GM12878 (cell line): ENCODE results near the gene TGFBRAP1. TPM values are rescaled to one million over a fixed set of nuclear protein-coding genes. Genes with fewer than 3 reads are reported as not detected.
A peak's percentile ranks its signal among the peaks of the same experiment; 100 is the strongest.

Source experiments
- ATAC-seq: fragments of 200-7000 bp; cut with Tn5 transposase; 3 replicates; pipeline ENCODE4 v1.9.1; 2020; ENCODE audit warnings: mild to moderate bottlenecking, moderate library complexity
- BruUV-seq: library from RNA; stranded (reverse); fragments of 400-500 nt; replicated peaks from 2 replicates; lab custom pipeline; 2021; lab: Mats Ljungman, UMichigan
- CTCF ChIA-PET: fragments of 300-600 bp; sonication (Branson Sonifier 250); formaldehyde crosslinking; extraction: SDS; loops from one replicate; lab custom pipeline; 2021; ENCODE audit warnings: inconsistent platforms; lab: Yijun Ruan, JAX
- POLR2A ChIA-PET: fragments of 350-600 bp; formaldehyde crosslinking; extraction: SDS; loops from one replicate; lab custom pipeline; 2021; ENCODE audit warnings: inconsistent platforms; lab: Charles Lee
- RAD21 ChIA-PET: fragments of 300-600 bp; sonication (Branson Sonifier 250); formaldehyde crosslinking; loops from one replicate; lab custom pipeline; 2023; ENCODE audit warnings: antibody characterized with exemption; ENCODE audit not compliant: unreplicated experiment; lab: Charles Lee
- SMC1A ChIA-PET: fragments of 300-600 bp; sonication (Branson Sonifier 250); formaldehyde crosslinking; loops from one replicate; lab custom pipeline; 2023; ENCODE audit not compliant: unreplicated experiment, uncharacterized antibody; lab: Charles Lee
- DNase-seq: peaks from one replicate; pipeline ENCODE4 v3.0.0-alpha.2; 2011; ENCODE audit warnings: low read depth, low spot score
- FAIRE-seq: peaks from 3 replicates; lab custom pipeline; 2011; peaks lifted over from hg19 to GRCh38; lab: Jason Lieb, UNC
- H2AFZ ChIP-seq: 2 replicates; pipeline ENCODE4 v1.6.0; 2011; ENCODE audit warnings: low read depth, low read length, control low read depth; ENCODE audit not compliant: control insufficient read depth
- H3K27ac ChIP-seq: 2 replicates; pipeline ENCODE4 v1.5.1; 2011; ENCODE audit warnings: control low read depth; ENCODE audit not compliant: control insufficient read depth, insufficient read depth
- H3K27me3 ChIP-seq, 2 experiments: replicated peaks in 1 of 2; 2 replicates each; pipeline versions ENCODE4 v1.6.0 to v1.6.1; 2011; ENCODE audit warnings: low read length in 1 of 2; ENCODE audit not compliant: control insufficient read depth in 2 of 2, insufficient read depth in 2 of 2
- H3K36me3 ChIP-seq, 2 experiments: 2 replicates each; pipeline ENCODE4 v1.5.1; 2011; ENCODE audit warnings: low read length in 1 of 2; ENCODE audit not compliant: control insufficient read depth in 2 of 2, insufficient read depth in 2 of 2
- H3K4me1 ChIP-seq: 2 replicates; pipeline ENCODE4 v1.6.1; 2011; ENCODE audit warnings: mild to moderate bottlenecking, low read length, moderate library complexity, mixed read lengths; ENCODE audit not compliant: control insufficient read depth, insufficient read depth
- H3K4me2 ChIP-seq: 2 replicates; pipeline ENCODE4 v1.6.0; 2011; ENCODE audit warnings: control low read depth; ENCODE audit not compliant: control insufficient read depth, insufficient read depth
- H3K4me3 ChIP-seq: fragments of 200-600 bp; sonication (generic); 2 replicates; pipeline ENCODE4 v1.5.1; 2016
- H3K79me2 ChIP-seq: 2 replicates; pipeline ENCODE4 v1.6.0; 2011; ENCODE audit warnings: low read length; ENCODE audit not compliant: control insufficient read depth, insufficient read depth
- H3K9ac ChIP-seq: 2 replicates; pipeline ENCODE4 v1.8.0; 2011; ENCODE audit warnings: low read length, control low read depth, mixed read lengths; ENCODE audit not compliant: control insufficient read depth, insufficient read depth
- H3K9me3 ChIP-seq: replicated peaks from 3 replicates; pipeline ENCODE4 v1.5.1; 2011; ENCODE audit warnings: mild to moderate bottlenecking, low read length; ENCODE audit not compliant: control insufficient read depth, insufficient read depth
- H4K20me1 ChIP-seq: 2 replicates; pipeline ENCODE4 v1.6.0; 2011; ENCODE audit not compliant: control insufficient read depth, insufficient read depth
- ASH2L ChIP-seq: fragments of 300-600, 200-600 bp; sonication (generic); IDR thresholded peaks from 2 replicates; pipeline ENCODE4 v1.6.1; 2017; ENCODE audit warnings: low read depth, mild to moderate bottlenecking, borderline replicate concordance
- CBFB ChIP-seq: IDR thresholded peaks from 2 replicates; pipeline ENCODE4 v1.6.1; 2016; ENCODE audit warnings: antibody characterized with exemption, low read depth
- EED ChIP-seq: sonication (generic); IDR thresholded peaks from 2 replicates; pipeline ENCODE4 v1.6.1; 2016; ENCODE audit warnings: antibody characterized with exemption, low read depth
- HDAC2 ChIP-seq: fragments of 200-600 bp; sonication (generic); IDR thresholded peaks from 2 replicates; pipeline ENCODE4 v1.6.1; 2017
- RAD21 ChIP-seq: IDR thresholded peaks from 2 replicates; pipeline ENCODE4 v1.6.1; 2011; ENCODE audit warnings: mild to moderate bottlenecking, low read depth, low read length, moderate library complexity; ENCODE audit not compliant: insufficient read depth
- WGBS: methylation state at CpG from one replicate; pipeline ENCODE4 v1.1.6; 2016; ENCODE audit warnings: low lambda C conversion rate; ENCODE audit not compliant: insufficient replicate concordance, insufficient coverage; ENCODE audit errors: missing lambda C conversion rate; 5-methylcytosine and 5-hydroxymethylcytosine counted together
- in situ Hi-C: fragments of 300-500 bp; cut with MboI; formaldehyde crosslinking; loops from 9 replicates; pipeline ENCODE4 v1.14.3; 2018; ENCODE audit warnings: mixed read lengths
- intact Hi-C: fragments of 100-400 bp; cut with micrococcal nuclease; formaldehyde crosslinking; loops from one replicate; pipeline ENCODE4 v1.14.2; 2022; ENCODE audit not compliant: unreplicated experiment
- polyA plus RNA-seq, 11 experiments: library from polyadenylated mRNA; depleted of rRNA in 4 of 11; unstranded in 6 of 11; stranded (reverse) in 5 of 11; fragments of >200 nt; fragmentation: Nextera tagmentation in 4 of 11; fragmentation: Illumina TruSeq in 1 of 11; extraction: Ambion mirVana in 4 of 11; extraction: Trizol in 1 of 11; gene quantifications; 1 replicate in 1 of 11; 2 replicates in 10 of 11; pipeline versions ENCODE4 v1.2.1 to v1.2.3, GENCODE V29; 2011 to 2016; ENCODE audit warnings: inconsistent platforms in 2 of 11, missing spikeins in 2 of 11, low read depth in 1 of 11
- total RNA-seq, 4 experiments: library from RNA; depleted of rRNA in 3 of 4; stranded (reverse); fragments of >200 nt in 3 of 4; fragmentation: Illumina TruSeq in 1 of 4; extraction: Trizol in 1 of 4; gene quantifications; 2 replicates each; pipeline versions ENCODE4 v1.2.1 to v1.2.3, GENCODE V29; 2013 to 2021
- TF ChIP-seq, protein P1 (sequence below), 3 experiments: IDR thresholded peaks in 2 of 3; conservative IDR thresholded peaks in 1 of 3; 2 replicates each; pipeline ENCODE4 v1.5.1; 2011; ENCODE audit warnings: low read depth in 3 of 3, low read length in 3 of 3, mild to moderate bottlenecking in 3 of 3, control low read depth in 2 of 3, moderate library complexity in 2 of 3, inconsistent platforms in 1 of 3, mixed read lengths in 1 of 3; ENCODE audit not compliant: control insufficient read depth in 2 of 3, insufficient read depth in 1 of 3; ENCODE audit errors: extremely low read depth in 1 of 3
- TF ChIP-seq, protein P2 (sequence below): fragments of 450-650 bp; IDR thresholded peaks from 2 replicates; pipeline ENCODE4 v1.6.1; 2016; ENCODE audit warnings: mild to moderate bottlenecking, moderate library complexity, borderline replicate concordance

Gene TGFBRAP1
- total and polyA plus RNA-seq, 10 of the 15 experiments (the other 5 are each of a cell fraction or from before 2014, with no cell fraction given): 7.9 to 37.4 (median 23.7) TPM

GRCh38 chr2:105294844-105295481 lies 34.6 kb downstream of the TGFBRAP1 start:
- DNase-seq: no peak
- RAD21 ChIA-PET: no interaction called here
- no peaks in the 10 kb centered on the region; the same call in 1 of the 2 replicates for H3K79me2 ChIP-seq
- H4K20me1 ChIP-seq: no peaks in the 10 kb centered on the region; the same call in 1 of the 2 replicates
- no peak for FAIRE-seq
- in situ Hi-C loops: no loop called here
- H3K27ac ChIP-seq: no peak overlapping the region
- peaks cover 10 to 37% of the 10 kb centered on the region in 2 experiments for H3K36me3 ChIP-seq
- no peak overlapping the region for H3K4me3 ChIP-seq
- no peaks in the 10 kb centered on the region for H3K27me3 ChIP-seq
- H3K9me3 ChIP-seq: no peaks in the 10 kb centered on the region
- intact Hi-C loops: loop anchor here (5.0 kb wide), 1 partner anchor 47 kb away; no protein-coding TSS in a partner anchor
- no peak overlapping the region for H3K9ac ChIP-seq
- POLR2A ChIA-PET: no interaction called here
- no TSS peak for BruUV-seq
- CTCF ChIA-PET: interaction anchor here (0.7 to 4.3 kb wide), 5 partner anchors 15 to 34 kb away, joined by 3 to 15 read pairs (median 4); no protein-coding TSS in a partner anchor
- no peaks in the 10 kb centered on the region for H3K4me1 ChIP-seq
- 52% methylated on average over 5 of the region's 5 CpGs for WGBS
- H3K4me2 ChIP-seq: no peak overlapping the region
- H2AFZ ChIP-seq: no peak overlapping the region
- ATAC-seq: peak; percentile 82
- SMC1A ChIA-PET: interaction anchor here (1.5 kb wide), 1 partner anchor 27 kb away, joined by 4 read pairs; no protein-coding TSS in a partner anchor
- no peak for TF ChIP-seq ASH2L
- TF ChIP-seq EED: no peak
- peak; percentile 54 for TF ChIP-seq RAD21
- TF ChIP-seq, protein P1, sequence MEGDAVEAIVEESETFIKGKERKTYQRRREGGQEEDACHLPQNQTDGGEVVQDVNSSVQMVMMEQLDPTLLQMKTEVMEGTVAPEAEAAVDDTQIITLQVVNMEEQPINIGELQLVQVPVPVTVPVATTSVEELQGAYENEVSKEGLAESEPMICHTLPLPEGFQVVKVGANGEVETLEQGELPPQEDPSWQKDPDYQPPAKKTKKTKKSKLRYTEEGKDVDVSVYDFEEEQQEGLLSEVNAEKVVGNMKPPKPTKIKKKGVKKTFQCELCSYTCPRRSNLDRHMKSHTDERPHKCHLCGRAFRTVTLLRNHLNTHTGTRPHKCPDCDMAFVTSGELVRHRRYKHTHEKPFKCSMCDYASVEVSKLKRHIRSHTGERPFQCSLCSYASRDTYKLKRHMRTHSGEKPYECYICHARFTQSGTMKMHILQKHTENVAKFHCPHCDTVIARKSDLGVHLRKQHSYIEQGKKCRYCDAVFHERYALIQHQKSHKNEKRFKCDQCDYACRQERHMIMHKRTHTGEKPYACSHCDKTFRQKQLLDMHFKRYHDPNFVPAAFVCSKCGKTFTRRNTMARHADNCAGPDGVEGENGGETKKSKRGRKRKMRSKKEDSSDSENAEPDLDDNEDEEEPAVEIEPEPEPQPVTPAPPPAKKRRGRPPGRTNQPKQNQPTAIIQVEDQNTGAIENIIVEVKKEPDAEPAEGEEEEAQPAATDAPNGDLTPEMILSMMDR (IDR thresholded peaks at IDR 0.05 in 2 of 3, conservative IDR thresholded peaks at IDR 0.05 in 1 of 3; ENCODE audit: control insufficient read depth in 2 of 3, extremely low read depth in 1 of 3, insufficient read depth in 1 of 3, low read depth in 3 of 3, low read length in 3 of 3): peak; percentile 42 to 51 (median 47)
- no peak for TF ChIP-seq CBFB
- TF ChIP-seq, protein P2, sequence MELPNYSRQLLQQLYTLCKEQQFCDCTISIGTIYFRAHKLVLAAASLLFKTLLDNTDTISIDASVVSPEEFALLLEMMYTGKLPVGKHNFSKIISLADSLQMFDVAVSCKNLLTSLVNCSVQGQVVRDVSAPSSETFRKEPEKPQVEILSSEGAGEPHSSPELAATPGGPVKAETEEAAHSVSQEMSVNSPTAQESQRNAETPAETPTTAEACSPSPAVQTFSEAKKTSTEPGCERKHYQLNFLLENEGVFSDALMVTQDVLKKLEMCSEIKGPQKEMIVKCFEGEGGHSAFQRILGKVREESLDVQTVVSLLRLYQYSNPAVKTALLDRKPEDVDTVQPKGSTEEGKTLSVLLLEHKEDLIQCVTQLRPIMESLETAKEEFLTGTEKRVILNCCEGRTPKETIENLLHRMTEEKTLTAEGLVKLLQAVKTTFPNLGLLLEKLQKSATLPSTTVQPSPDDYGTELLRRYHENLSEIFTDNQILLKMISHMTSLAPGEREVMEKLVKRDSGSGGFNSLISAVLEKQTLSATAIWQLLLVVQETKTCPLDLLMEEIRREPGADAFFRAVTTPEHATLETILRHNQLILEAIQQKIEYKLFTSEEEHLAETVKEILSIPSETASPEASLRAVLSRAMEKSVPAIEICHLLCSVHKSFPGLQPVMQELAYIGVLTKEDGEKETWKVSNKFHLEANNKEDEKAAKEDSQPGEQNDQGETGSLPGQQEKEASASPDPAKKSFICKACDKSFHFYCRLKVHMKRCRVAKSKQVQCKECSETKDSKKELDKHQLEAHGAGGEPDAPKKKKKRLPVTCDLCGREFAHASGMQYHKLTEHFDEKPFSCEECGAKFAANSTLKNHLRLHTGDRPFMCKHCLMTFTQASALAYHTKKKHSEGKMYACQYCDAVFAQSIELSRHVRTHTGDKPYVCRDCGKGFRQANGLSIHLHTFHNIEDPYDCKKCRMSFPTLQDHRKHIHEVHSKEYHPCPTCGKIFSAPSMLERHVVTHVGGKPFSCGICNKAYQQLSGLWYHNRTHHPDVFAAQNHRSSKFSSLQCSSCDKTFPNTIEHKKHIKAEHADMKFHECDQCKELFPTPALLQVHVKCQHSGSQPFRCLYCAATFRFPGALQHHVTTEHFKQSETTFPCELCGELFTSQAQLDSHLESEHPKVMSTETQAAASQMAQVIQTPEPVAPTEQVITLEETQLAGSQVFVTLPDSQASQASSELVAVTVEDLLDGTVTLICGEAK: peak; percentile 61
- no peak for TF ChIP-seq HDAC2
